ENCODE results near the gene ASB3. TPM values are rescaled to one million over a fixed set of nuclear protein-coding genes. Genes with fewer than 3 reads are reported as not detected.

ASB3 gene
- total RNA-seq, 1 experiment from 2014 or later = 12.9 TPM

DNA sequence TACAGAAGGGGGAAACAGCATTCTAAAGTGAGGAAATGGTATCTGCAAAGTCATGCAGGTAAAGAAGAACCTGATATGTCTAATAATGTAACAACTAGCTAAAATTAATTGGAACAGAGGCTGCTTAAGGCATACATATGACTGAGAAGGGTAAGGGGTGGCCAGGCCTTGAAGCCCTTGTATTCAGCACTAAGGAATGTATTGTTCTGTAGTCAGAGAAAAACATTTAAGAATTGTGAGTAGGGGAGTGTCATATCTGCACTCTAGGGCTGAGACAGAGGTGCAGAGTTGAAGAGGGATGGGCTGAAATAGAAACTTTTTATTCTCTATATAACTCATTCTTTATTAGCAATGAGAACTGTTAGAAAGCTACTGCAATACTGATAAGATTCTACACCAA lies 164.6 kb downstream of the ASB3 start:
- DNase-seq (ENCODE audit: low read depth, low spot score) = no peak

DNA sequence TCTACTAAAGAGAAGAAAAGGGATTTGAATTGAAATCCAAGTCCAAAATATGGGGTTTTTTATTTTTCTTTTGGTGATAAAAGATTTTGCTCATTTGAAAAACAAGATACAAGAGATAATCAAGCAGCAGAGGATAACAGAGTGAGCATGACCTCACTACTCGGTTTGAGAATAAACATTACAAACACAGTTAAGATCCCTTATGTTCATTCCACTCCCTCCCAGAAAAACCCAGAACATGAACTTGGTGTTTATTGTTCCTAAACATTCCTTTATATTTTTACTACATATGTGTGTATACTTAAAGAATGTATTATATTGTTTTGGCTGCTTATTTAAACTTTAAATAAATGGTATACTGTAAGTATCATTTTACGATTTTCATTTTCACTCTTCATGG lies 165.8 kb downstream of the ASB3 start:
- no peak overlapping the region for H3K27ac ChIP-seq (ENCODE audit: low read length)
- H3K4me1 ChIP-seq (ENCODE audit: control insufficient read depth, insufficient read depth, low read length) = no peaks in the 10 kb centered on the region
- TF ChIP-seq SIN3A (IDR thresholded peaks at IDR 0.05; ENCODE audit: borderline replicate concordance, insufficient read depth, low read depth, low read length) (no peak), TCF7L2 (IDR thresholded peaks at IDR 0.05; ENCODE audit: low read depth, low read length) (no peak), POLR2AphosphoS5 (IDR thresholded peaks at IDR 0.05; ENCODE audit: low read depth, low read length) (no peak)
- TF ChIP-seq, protein P1, sequence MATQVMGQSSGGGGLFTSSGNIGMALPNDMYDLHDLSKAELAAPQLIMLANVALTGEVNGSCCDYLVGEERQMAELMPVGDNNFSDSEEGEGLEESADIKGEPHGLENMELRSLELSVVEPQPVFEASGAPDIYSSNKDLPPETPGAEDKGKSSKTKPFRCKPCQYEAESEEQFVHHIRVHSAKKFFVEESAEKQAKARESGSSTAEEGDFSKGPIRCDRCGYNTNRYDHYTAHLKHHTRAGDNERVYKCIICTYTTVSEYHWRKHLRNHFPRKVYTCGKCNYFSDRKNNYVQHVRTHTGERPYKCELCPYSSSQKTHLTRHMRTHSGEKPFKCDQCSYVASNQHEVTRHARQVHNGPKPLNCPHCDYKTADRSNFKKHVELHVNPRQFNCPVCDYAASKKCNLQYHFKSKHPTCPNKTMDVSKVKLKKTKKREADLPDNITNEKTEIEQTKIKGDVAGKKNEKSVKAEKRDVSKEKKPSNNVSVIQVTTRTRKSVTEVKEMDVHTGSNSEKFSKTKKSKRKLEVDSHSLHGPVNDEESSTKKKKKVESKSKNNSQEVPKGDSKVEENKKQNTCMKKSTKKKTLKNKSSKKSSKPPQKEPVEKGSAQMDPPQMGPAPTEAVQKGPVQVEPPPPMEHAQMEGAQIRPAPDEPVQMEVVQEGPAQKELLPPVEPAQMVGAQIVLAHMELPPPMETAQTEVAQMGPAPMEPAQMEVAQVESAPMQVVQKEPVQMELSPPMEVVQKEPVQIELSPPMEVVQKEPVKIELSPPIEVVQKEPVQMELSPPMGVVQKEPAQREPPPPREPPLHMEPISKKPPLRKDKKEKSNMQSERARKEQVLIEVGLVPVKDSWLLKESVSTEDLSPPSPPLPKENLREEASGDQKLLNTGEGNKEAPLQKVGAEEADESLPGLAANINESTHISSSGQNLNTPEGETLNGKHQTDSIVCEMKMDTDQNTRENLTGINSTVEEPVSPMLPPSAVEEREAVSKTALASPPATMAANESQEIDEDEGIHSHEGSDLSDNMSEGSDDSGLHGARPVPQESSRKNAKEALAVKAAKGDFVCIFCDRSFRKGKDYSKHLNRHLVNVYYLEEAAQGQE (IDR thresholded peaks at IDR 0.05; ENCODE audit: insufficient read depth in 1 of 2, low read depth in 2 of 2, low read length in 1 of 2) = no peak
- TF ChIP-seq, protein P2, sequence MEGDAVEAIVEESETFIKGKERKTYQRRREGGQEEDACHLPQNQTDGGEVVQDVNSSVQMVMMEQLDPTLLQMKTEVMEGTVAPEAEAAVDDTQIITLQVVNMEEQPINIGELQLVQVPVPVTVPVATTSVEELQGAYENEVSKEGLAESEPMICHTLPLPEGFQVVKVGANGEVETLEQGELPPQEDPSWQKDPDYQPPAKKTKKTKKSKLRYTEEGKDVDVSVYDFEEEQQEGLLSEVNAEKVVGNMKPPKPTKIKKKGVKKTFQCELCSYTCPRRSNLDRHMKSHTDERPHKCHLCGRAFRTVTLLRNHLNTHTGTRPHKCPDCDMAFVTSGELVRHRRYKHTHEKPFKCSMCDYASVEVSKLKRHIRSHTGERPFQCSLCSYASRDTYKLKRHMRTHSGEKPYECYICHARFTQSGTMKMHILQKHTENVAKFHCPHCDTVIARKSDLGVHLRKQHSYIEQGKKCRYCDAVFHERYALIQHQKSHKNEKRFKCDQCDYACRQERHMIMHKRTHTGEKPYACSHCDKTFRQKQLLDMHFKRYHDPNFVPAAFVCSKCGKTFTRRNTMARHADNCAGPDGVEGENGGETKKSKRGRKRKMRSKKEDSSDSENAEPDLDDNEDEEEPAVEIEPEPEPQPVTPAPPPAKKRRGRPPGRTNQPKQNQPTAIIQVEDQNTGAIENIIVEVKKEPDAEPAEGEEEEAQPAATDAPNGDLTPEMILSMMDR (IDR thresholded peaks at IDR 0.05) = no peak
- no peaks in the 10 kb centered on the region for H3K9me3 ChIP-seq (ENCODE audit: control insufficient read depth, insufficient read depth, low read depth, low read length)
- ChIA-PET CTCF (no interaction called here), POLR2A (no interaction called here)
- intact Hi-C loops (cut with micrococcal nuclease; ENCODE audit: unreplicated experiment) (no loop called here), in situ Hi-C loops (cut with HindIII; ENCODE audit: low pct_unique_long_range_greater_than_20kb, low sequenced_read_pairs) (no loop called here)
- H3K36me3 ChIP-seq (ENCODE audit: control insufficient read depth, insufficient read depth, low read length) = no peaks in the 10 kb centered on the region
- H3K4me3 ChIP-seq (ENCODE audit: low read depth in 2 of 2, low read length in 2 of 2) = no peak overlapping the region
- no TSS peak for BruUV-seq (replicated peaks)
- DNase-seq (ENCODE audit: low read depth, low spot score) (no peak), ATAC-seq (no peak)
- H3K27me3 ChIP-seq (ENCODE audit: control insufficient read depth, insufficient read depth, low read length) = no peaks in the 10 kb centered on the region

More for the DNA sequence above, 164.6 kb downstream of the ASB3 start:
- no peak overlapping the region for H3K27ac ChIP-seq (ENCODE audit: low read length)
- H3K9me3 ChIP-seq (ENCODE audit: control insufficient read depth, insufficient read depth, low read depth, low read length) = no peaks in the 10 kb centered on the region
- H3K4me1 ChIP-seq (ENCODE audit: control insufficient read depth, insufficient read depth, low read length) = no peaks in the 10 kb centered on the region
- CTCF ChIA-PET = no interaction called here
- no peaks in the 10 kb centered on the region for H3K27me3 ChIP-seq (ENCODE audit: control insufficient read depth, insufficient read depth, low read length)
- in situ Hi-C loops (cut with HindIII; ENCODE audit: low pct_unique_long_range_greater_than_20kb, low sequenced_read_pairs) (no loop called here), intact Hi-C loops (cut with micrococcal nuclease; ENCODE audit: unreplicated experiment) (no loop called here)
- H3K36me3 ChIP-seq (ENCODE audit: control insufficient read depth, insufficient read depth, low read length) = no peaks in the 10 kb centered on the region
- H3K4me3 ChIP-seq (ENCODE audit: low read depth in 2 of 2, low read length in 2 of 2) = no peak overlapping the region
- ATAC-seq = no peak
- no TSS peak for BruUV-seq (replicated peaks)
- TF ChIP-seq, protein P1 (IDR thresholded peaks at IDR 0.05; ENCODE audit: insufficient read depth in 1 of 2, low read depth in 2 of 2, low read length in 1 of 2) = no peak
- POLR2A ChIA-PET = no interaction called here

Other genes starting within 250 kb of the ASB3 start
- gene CHAC2, start 19.1 kb downstream of the ASB3 start, total RNA-seq (2021; ENCODE audit: unreplicated experiment) = 7.6 TPM
- 43.9 TPM for gene ERLEC1, start 91 bp upstream of the ASB3 start, total RNA-seq (2021; ENCODE audit: unreplicated experiment)
- gene GPR75, start 73.0 kb upstream of the ASB3 start, total RNA-seq (2021; ENCODE audit: unreplicated experiment) = 2.5 TPM
- 63.2 TPM for gene PSME4, start 184.0 kb upstream of the ASB3 start, total RNA-seq (2021; ENCODE audit: unreplicated experiment)

Measured in Panc1 (cell line).